Common myeloid progenitor, CD34-positive (primary cell): ENCODE results near the gene RDM1.

Experiments
- CTCF ChIA-PET: fragments of 350-600 bp; sonication (Branson Sonifier 250); formaldehyde crosslinking; loops from one replicate; lab custom pipeline; 2021; ENCODE audit warnings: antibody characterized with exemption; lab: Charles Lee
- POLR2A ChIA-PET: fragments of 350-600 bp; sonication (Branson Sonifier 250); formaldehyde crosslinking; loops from one replicate; lab custom pipeline; 2021; ENCODE audit warnings: antibody characterized with exemption; lab: Charles Lee
- DNase-seq, 3 donors: peaks; one replicate each; pipeline versions ENCODE4 v3.0.0 to v3.0.0-alpha.2; 2013
- H3K27ac ChIP-seq, 2 experiments: 1 replicate in 1 of 2; 2 replicates in 1 of 2; pipeline ENCODE4 v1.7.0; 2013; ENCODE audit warnings: inconsistent platforms in 2 of 2, low read length in 2 of 2, mild to moderate bottlenecking in 2 of 2, low read depth in 1 of 2, moderate library complexity in 1 of 2; ENCODE audit not compliant: severe bottlenecking in 2 of 2, insufficient read depth in 1 of 2, poor library complexity in 1 of 2
- H3K27me3 ChIP-seq, 5 experiments: replicated peaks in 2 of 5; 1 replicate in 3 of 5; 2 replicates in 2 of 5; pipeline versions ENCODE4 v1.6.1 to v1.7.0; 2013; ENCODE audit warnings: low read length in 4 of 5, mild to moderate bottlenecking in 2 of 5, moderate library complexity in 2 of 5, inconsistent platforms in 1 of 5; ENCODE audit not compliant: insufficient read depth in 5 of 5, control insufficient read depth in 4 of 5
- H3K36me3 ChIP-seq, 4 experiments: 1 replicate in 2 of 4; 2 replicates in 2 of 4; pipeline versions ENCODE4 v1.6.1 to v1.7.0; 2013; ENCODE audit warnings: low read length in 3 of 4, control low read depth in 1 of 4, mild to moderate bottlenecking in 1 of 4; ENCODE audit not compliant: control insufficient read depth in 4 of 4, insufficient read depth in 4 of 4
- H3K4me1 ChIP-seq, 4 experiments: 1 replicate in 3 of 4; 2 replicates in 1 of 4; pipeline versions ENCODE4 v1.6.1 to v1.7.1; 2013; ENCODE audit warnings: low read length in 3 of 4, mild to moderate bottlenecking in 3 of 4, control low read depth in 1 of 4, inconsistent platforms in 1 of 4, moderate library complexity in 1 of 4; ENCODE audit not compliant: control insufficient read depth in 4 of 4, insufficient read depth in 4 of 4; ENCODE audit errors: control extremely low read depth in 1 of 4
- H3K4me3 ChIP-seq, 7 experiments: 1 replicate in 4 of 7; 2 replicates in 3 of 7; pipeline versions ENCODE4 v1.5.1 to v1.7.0; 2013; ENCODE audit warnings: mild to moderate bottlenecking in 7 of 7, low read length in 6 of 7, moderate library complexity in 6 of 7, inconsistent platforms in 2 of 7, low read depth in 2 of 7, control low read depth in 1 of 7; ENCODE audit not compliant: insufficient read depth in 4 of 7, control insufficient read depth in 1 of 7; ENCODE audit errors: extremely low read depth in 1 of 7
- H3K9me3 ChIP-seq, 5 experiments: 1 replicate in 4 of 5; 2 replicates in 1 of 5; pipeline versions ENCODE4 v1.6.1 to v1.7.1; 2013; ENCODE audit warnings: low read length in 4 of 5, mild to moderate bottlenecking in 2 of 5, inconsistent platforms in 1 of 5, low read depth in 1 of 5, moderate library complexity in 1 of 5; ENCODE audit not compliant: control insufficient read depth in 4 of 5, insufficient read depth in 2 of 5; ENCODE audit errors: control extremely low read depth in 1 of 5
- WGBS: methylation state at CpG from one replicate; pipeline ENCODE4 v1.1.5; 2013; ENCODE audit not compliant: insufficient coverage; 5-methylcytosine and 5-hydroxymethylcytosine counted together

The RDM1 gene

GRCh38 chr17:35949401-35949800 is 18.8 kb upstream of the RDM1 start:
- Histone ChIP-seq H3K4me3 (no peak overlapping the region), H3K36me3 (no peaks in the 10 kb centered on the region), H3K27ac (no peak overlapping the region), H3K27me3 (peaks cover 0 to 3% (median 2%) of the 10 kb centered on the region in 5 experiments), H3K9me3 (no peaks in the 10 kb centered on the region), H3K4me1 (peaks cover 0 to 6% (median 4%) of the 10 kb centered on the region in 4 experiments)
- WGBS, result 100% methylated on average over 3 of the region's 3 CpGs
- CTCF ChIA-PET, result interaction anchor here (0.7 to 2.4 kb wide), 3 partner anchors 9 to 199 kb away, joined by 5 to 6 read pairs (median 6); no protein-coding TSS in a partner anchor
- POLR2A ChIA-PET, result no interaction called here
- peak in 1 of 3 donors; percentile 21 for DNase-seq

GRCh38 chr17:35948092-35948491 is 17.5 kb upstream of the RDM1 start:
- Histone ChIP-seq H3K4me3 (no peak overlapping the region), H3K27me3 (peaks cover 0 to 1% (median 0%) of the 10 kb centered on the region in 5 experiments), H3K9me3 (no peaks in the 10 kb centered on the region), H3K36me3 (no peaks in the 10 kb centered on the region), H3K27ac (no peak overlapping the region), H3K4me1 (peaks cover 0 to 6% (median 4%) of the 10 kb centered on the region in 4 experiments)
- ChIA-PET CTCF (interaction anchor here (0.7 to 2.4 kb wide), 5 partner anchors 8 to 200 kb away, joined by 3 to 6 read pairs (median 3); no protein-coding TSS in a partner anchor), POLR2A (no interaction called here)
- no peak for DNase-seq
- 98% methylated on average over 5 of the region's 7 CpGs for WGBS

- DNase-seq, result peak; percentile 69 to 84 (median 83)
- peak overlapping the region in 2 of 7 experiments; percentile 26 to 70 for H3K4me3 ChIP-seq
- WGBS, result 7% methylated on average over 5 of the region's 12 CpGs
- peaks cover 0 to 1% (median 0%) of the 10 kb centered on the region in 5 experiments for H3K27me3 ChIP-seq
- no peaks in the 10 kb centered on the region for H3K9me3 ChIP-seq
- ChIA-PET POLR2A (no interaction called here), CTCF (interaction anchor here (0.6 to 2.4 kb wide), 5 partner anchors 11 to 1537 kb away, joined by 3 to 6 read pairs (median 3); no protein-coding TSS in a partner anchor)
- no peak overlapping the region for H3K27ac ChIP-seq
- no peaks in the 10 kb centered on the region for H3K36me3 ChIP-seq
- peaks cover 0 to 6% (median 4%) of the 10 kb centered on the region in 4 experiments for H3K4me1 ChIP-seq
Measured at GRCh38 chr17:35947156-35947585, 16.6 kb upstream of the RDM1 start.

- peaks cover 0 to 6% (median 4%) of the 10 kb centered on the region in 4 experiments for H3K4me1 ChIP-seq
- no peak for DNase-seq
- CTCF ChIA-PET, result interaction anchor here (1.6 to 1.8 kb wide), 2 partner anchors 204 to 205 kb away, joined by 4 to 5 read pairs; no protein-coding TSS in a partner anchor
- no peak overlapping the region for H3K27ac ChIP-seq
- H3K27me3 ChIP-seq, result peaks cover 0 to 1% (median 0%) of the 10 kb centered on the region in 5 experiments
- WGBS, result 96% methylated on average over 4 of the region's 4 CpGs
- no peaks in the 10 kb centered on the region for H3K36me3 ChIP-seq
- POLR2A ChIA-PET, result no interaction called here
- H3K4me3 ChIP-seq, result no peak overlapping the region
- no peaks in the 10 kb centered on the region for H3K9me3 ChIP-seq
Measured at GRCh38 chr17:35944151-35944550, 13.6 kb upstream of the RDM1 start.

DNA sequence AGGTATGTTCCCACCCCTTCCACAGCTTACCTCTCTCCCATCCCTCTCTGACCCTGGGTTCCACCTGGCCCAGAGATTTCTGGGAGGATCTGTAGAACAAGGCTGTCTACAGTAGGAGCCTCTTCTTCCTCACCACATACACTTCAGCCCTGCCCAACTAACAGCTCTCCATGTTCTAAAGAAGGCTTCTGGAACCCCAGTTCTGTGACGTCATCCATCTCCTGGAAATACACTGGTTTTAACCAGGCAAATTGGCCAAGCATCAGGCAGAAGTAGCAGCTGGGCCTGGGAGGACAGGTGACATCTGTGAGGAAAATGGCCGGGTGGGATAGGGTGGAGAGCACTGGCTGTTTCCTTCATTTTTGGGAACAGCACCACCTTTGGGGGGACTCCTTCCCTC is 13.0 kb upstream of the RDM1 start, which contains the start of gene LYZL6:
TSS of gene LYZL6 (minus strand) at position 177 of the 400 bp plus-strand sequence. CDS start 4,357 bp downstream, outside the sequence.
- H3K27me3 ChIP-seq, result peaks cover 0 to 1% (median 0%) of the 10 kb centered on the region in 5 experiments
- H3K4me1 ChIP-seq, result peaks cover 0 to 6% (median 4%) of the 10 kb centered on the region in 4 experiments
- H3K36me3 ChIP-seq, result no peaks in the 10 kb centered on the region
- CTCF ChIA-PET, result interaction anchor here (1.6 to 1.8 kb wide), 2 partner anchors 205 to 206 kb away, joined by 4 to 5 read pairs; no protein-coding TSS in a partner anchor
- no peak within 1 kb of the TSS for H3K27ac ChIP-seq
- no peak for DNase-seq
- WGBS, result 100% methylated on average over 2 of the region's 2 CpGs
- no peak within 1 kb of the TSS for H3K4me3 ChIP-seq
- POLR2A ChIA-PET, result interaction anchor here (0.5 kb wide), 1 partner anchor 103 kb away, joined by 3 read pairs; no protein-coding TSS in a partner anchor
- no peaks in the 10 kb centered on the region for H3K9me3 ChIP-seq

DNA sequence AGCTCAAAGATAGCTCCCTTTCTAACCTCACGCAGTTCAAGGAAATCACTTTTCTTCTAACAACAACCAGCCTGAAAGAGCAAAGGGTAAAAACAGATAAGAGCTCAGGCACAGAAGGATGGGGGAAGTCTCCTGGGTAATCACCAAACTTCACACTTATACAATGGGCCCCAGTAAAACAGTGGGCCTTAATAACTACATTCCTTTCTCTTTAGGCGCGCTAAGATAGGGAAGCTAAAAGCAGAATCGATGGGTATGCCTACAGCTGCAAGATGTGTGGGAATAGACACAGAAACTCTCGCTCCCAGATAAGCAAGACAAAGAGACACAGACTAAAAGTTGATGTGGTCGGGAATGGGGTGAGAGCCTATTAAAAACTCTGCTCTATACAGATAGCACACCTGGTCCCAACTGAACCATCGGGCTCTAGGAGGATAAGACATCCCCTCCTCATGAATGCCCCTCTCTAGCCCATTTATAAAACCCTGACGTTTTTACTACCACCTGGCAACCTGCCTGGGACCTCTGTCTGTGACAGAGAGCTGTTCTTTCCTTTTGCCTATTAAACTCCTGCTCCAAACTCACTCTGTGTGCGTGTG is 12.1 kb upstream of the RDM1 start:
- 65% methylated on average over 6 of the region's 9 CpGs for WGBS
- ChIA-PET CTCF (interaction anchor here (0.7 to 1.8 kb wide), 3 partner anchors 204 to 207 kb away, joined by 3 to 5 read pairs (median 4); no protein-coding TSS in a partner anchor), POLR2A (interaction anchor here (0.5 kb wide), 1 partner anchor 102 kb away, joined by 3 read pairs; no protein-coding TSS in a partner anchor)
- Histone ChIP-seq H3K9me3 (no peaks in the 10 kb centered on the region), H3K4me3 (no peak overlapping the region), H3K27me3 (peaks cover 0 to 1% (median 0%) of the 10 kb centered on the region in 5 experiments), H3K36me3 (no peaks in the 10 kb centered on the region), H3K27ac (no peak overlapping the region), H3K4me1 (peaks cover 0 to 6% (median 4%) of the 10 kb centered on the region in 4 experiments)
- DNase-seq, result peak in 2 of 3 donors; percentile 11 to 33
